ENCODE measurements around the gene IRF2BP2. TPM values are rescaled to one million over a fixed set of nuclear protein-coding genes. Genes with fewer than 3 reads are reported as not detected.

Gene IRF2BP2
- total and polyA plus RNA-seq, 2 of the 13 experiments (the other 11 are each of a cell fraction or from before 2014, with no cell fraction given), result 140 to 147 TPM

DNA sequence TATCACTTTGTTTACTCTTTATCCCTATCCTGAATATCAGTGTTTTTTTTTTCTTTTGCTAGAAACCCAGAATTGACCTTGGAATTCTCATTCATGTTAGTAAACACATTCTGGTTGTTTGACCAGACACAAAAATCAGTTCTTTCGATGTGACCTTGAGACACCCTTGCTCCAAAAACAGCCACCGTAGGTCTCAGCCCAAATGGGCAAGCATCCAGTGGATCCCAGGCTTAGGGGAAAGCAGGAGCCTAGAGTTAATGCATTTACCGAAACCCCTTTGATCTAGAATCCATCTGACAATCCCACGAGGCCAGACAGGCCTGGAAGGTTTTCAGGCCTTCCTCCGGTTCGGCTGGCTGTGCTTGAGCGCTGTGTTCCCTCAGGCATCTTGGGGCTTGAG lies 47.6 kb downstream of the IRF2BP2 start (continued):
- TF ChIP-seq RBAK (CRISPR knock-in tag; IDR thresholded peaks at IDR 0.05), result no peak
- no peak for TF ChIP-seq TOE1 (CRISPR knock-in tag; IDR thresholded peaks at IDR 0.05)
- no peak for TF ChIP-seq ZNF549 (CRISPR knock-in tag; IDR thresholded peaks at IDR 0.05)
- TF ChIP-seq SAFB2 (CRISPR knock-in tag; IDR thresholded peaks at IDR 0.05; ENCODE audit: borderline replicate concordance, low read depth), result no peak
- TF ChIP-seq, protein P1, sequence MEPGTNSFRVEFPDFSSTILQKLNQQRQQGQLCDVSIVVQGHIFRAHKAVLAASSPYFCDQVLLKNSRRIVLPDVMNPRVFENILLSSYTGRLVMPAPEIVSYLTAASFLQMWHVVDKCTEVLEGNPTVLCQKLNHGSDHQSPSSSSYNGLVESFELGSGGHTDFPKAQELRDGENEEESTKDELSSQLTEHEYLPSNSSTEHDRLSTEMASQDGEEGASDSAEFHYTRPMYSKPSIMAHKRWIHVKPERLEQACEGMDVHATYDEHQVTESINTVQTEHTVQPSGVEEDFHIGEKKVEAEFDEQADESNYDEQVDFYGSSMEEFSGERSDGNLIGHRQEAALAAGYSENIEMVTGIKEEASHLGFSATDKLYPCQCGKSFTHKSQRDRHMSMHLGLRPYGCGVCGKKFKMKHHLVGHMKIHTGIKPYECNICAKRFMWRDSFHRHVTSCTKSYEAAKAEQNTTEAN (CRISPR knock-in tag; conservative IDR thresholded peaks at IDR 0.05), result no peak
- TF ChIP-seq, protein P2, sequence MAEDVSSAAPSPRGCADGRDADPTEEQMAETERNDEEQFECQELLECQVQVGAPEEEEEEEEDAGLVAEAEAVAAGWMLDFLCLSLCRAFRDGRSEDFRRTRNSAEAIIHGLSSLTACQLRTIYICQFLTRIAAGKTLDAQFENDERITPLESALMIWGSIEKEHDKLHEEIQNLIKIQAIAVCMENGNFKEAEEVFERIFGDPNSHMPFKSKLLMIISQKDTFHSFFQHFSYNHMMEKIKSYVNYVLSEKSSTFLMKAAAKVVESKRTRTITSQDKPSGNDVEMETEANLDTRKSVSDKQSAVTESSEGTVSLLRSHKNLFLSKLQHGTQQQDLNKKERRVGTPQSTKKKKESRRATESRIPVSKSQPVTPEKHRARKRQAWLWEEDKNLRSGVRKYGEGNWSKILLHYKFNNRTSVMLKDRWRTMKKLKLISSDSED (CRISPR knock-in tag; IDR thresholded peaks at IDR 0.05), result no peak
- no peak for TF ChIP-seq ZNF709 (CRISPR knock-in tag; IDR thresholded peaks at IDR 0.05)
- no peak for TF ChIP-seq ZFP36L1 (CRISPR knock-in tag; IDR thresholded peaks at IDR 0.05)
- no peak for TF ChIP-seq ZBTB39 (CRISPR knock-in tag; IDR thresholded peaks at IDR 0.05)
- no peak for TF ChIP-seq ZNF142 (CRISPR knock-in tag; IDR thresholded peaks at IDR 0.05)
- TF ChIP-seq, protein P3, sequence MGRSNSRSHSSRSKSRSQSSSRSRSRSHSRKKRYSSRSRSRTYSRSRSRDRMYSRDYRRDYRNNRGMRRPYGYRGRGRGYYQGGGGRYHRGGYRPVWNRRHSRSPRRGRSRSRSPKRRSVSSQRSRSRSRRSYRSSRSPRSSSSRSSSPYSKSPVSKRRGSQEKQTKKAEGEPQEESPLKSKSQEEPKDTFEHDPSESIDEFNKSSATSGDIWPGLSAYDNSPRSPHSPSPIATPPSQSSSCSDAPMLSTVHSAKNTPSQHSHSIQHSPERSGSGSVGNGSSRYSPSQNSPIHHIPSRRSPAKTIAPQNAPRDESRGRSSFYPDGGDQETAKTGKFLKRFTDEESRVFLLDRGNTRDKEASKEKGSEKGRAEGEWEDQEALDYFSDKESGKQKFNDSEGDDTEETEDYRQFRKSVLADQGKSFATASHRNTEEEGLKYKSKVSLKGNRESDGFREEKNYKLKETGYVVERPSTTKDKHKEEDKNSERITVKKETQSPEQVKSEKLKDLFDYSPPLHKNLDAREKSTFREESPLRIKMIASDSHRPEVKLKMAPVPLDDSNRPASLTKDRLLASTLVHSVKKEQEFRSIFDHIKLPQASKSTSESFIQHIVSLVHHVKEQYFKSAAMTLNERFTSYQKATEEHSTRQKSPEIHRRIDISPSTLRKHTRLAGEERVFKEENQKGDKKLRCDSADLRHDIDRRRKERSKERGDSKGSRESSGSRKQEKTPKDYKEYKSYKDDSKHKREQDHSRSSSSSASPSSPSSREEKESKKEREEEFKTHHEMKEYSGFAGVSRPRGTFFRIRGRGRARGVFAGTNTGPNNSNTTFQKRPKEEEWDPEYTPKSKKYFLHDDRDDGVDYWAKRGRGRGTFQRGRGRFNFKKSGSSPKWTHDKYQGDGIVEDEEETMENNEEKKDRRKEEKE (IDR thresholded peaks at IDR 0.05), result no peak
- no peak for TF ChIP-seq ATF7 (IDR thresholded peaks at IDR 0.05)
- no peak for TF ChIP-seq ATF7 (CRISPR knock-in tag; IDR thresholded peaks at IDR 0.05)
- TF ChIP-seq ZNF3 (CRISPR knock-in tag; IDR thresholded peaks at IDR 0.05), result no peak
- TF ChIP-seq ZBTB25 (CRISPR knock-in tag; IDR thresholded peaks at IDR 0.05), result no peak
- no peak for TF ChIP-seq JUND (CRISPR knock-in tag; IDR thresholded peaks at IDR 0.05)

All from HepG2 (cell line).